T47D (cell line): ENCODE measurements around the gene UNC50.

Experiments used
- DNase-seq, 2 experiments: peaks; one replicate each; pipeline versions ENCODE4 v3.0.0 to v3.0.0-alpha.2; 2011 to 2012; ENCODE audit warnings: low read depth in 1 of 2, low spot score in 1 of 2
- JUND ChIP-seq: IDR thresholded peaks from 2 replicates; pipeline ENCODE4 v1.6.1; 2012; ENCODE audit warnings: low read depth
- in situ Hi-C: cut with HindIII; loops from 2 replicates; pipeline ENCODE4 v1.10.0; 2016; ENCODE audit warnings: low sequenced_read_pairs, low pct_unique_long_range_greater_than_20kb

Gene UNC50

GRCh38 chr2:98569197-98569793 is 39.1 kb upstream of the UNC50 start:
- no peak for TF ChIP-seq JUND
- peak; percentile 38 to 59 for DNase-seq
- in situ Hi-C loops, result no loop called here

GRCh38 chr2:98569915-98570314 is 38.5 kb upstream of the UNC50 start:
- DNase-seq, result no peak
- TF ChIP-seq JUND, result no peak
- in situ Hi-C loops, result no loop called here

GRCh38 chr2:98570356-98570755 is 38.0 kb upstream of the UNC50 start:
- no peak for DNase-seq
- in situ Hi-C loops, result no loop called here
- TF ChIP-seq JUND, result no peak

- in situ Hi-C loops, result no loop called here
- DNase-seq, result no peak
- TF ChIP-seq JUND, result no peak
Observed at GRCh38 chr2:98571121-98571701, 37.2 kb upstream of the UNC50 start.

- no peak for DNase-seq
- TF ChIP-seq JUND, result no peak
- in situ Hi-C loops, result no loop called here
Observed at GRCh38 chr2:98571796-98572195, 36.6 kb upstream of the UNC50 start.

- TF ChIP-seq JUND, result no peak
- DNase-seq, result no peak
- in situ Hi-C loops, result no loop called here
Observed at GRCh38 chr2:98572211-98572610, 36.2 kb upstream of the UNC50 start.

- in situ Hi-C loops, result no loop called here
- no peak for TF ChIP-seq JUND
- DNase-seq, result no peak
Observed at GRCh38 chr2:98572676-98573075, 35.7 kb upstream of the UNC50 start.

GRCh38 chr2:98573426-98573825 is 35.0 kb upstream of the UNC50 start:
- in situ Hi-C loops, result no loop called here
- DNase-seq, result no peak
- TF ChIP-seq JUND, result no peak

- TF ChIP-seq JUND, result no peak
- DNase-seq, result no peak
- in situ Hi-C loops, result no loop called here
Observed at GRCh38 chr2:98576666-98577312, 31.6 kb upstream of the UNC50 start.

GRCh38 chr2:98577313-98577712 is 31.1 kb upstream of the UNC50 start:
- DNase-seq, result no peak
- in situ Hi-C loops, result no loop called here
- TF ChIP-seq JUND, result no peak

- in situ Hi-C loops, result no loop called here
- no peak for TF ChIP-seq JUND
- DNase-seq, result no peak
Observed at GRCh38 chr2:98578231-98578630, 30.2 kb upstream of the UNC50 start.

GRCh38 chr2:98579926-98580325 is 28.5 kb upstream of the UNC50 start:
- DNase-seq, result no peak
- in situ Hi-C loops, result no loop called here

GRCh38 chr2:98580656-98581284 is 27.6 kb upstream of the UNC50 start:
- DNase-seq, result no peak
- no peak for TF ChIP-seq JUND
- in situ Hi-C loops, result no loop called here

More at GRCh38 chr2:98579926-98580325, 28.5 kb upstream of the UNC50 start:
- TF ChIP-seq JUND, result no peak
